CD4-positive, alpha-beta T cell (primary cell): ENCODE results near the gene MXI1. TPM values are rescaled to one million over a fixed set of nuclear protein-coding genes. Genes with fewer than 3 reads are reported as not detected.

ENCODE experiments used
- ATAC-seq: fragments of 200-7000 bp; cut with Tn5 transposase; one replicate; pipeline ENCODE4 v1.10.0; 2022; ENCODE audit warnings: mild to moderate bottlenecking; ENCODE audit not compliant: poor library complexity
- CTCF ChIA-PET: fragments of 350-600 bp; sonication (Branson Sonifier 250); formaldehyde crosslinking; loops from one replicate; lab custom pipeline; 2021; ENCODE audit warnings: antibody characterized with exemption, inconsistent platforms; lab: Charles Lee
- POLR2A ChIA-PET: fragments of 350-600 bp; sonication (Branson Sonifier 250); formaldehyde crosslinking; loops from one replicate; lab custom pipeline; 2021; ENCODE audit warnings: antibody characterized with exemption, inconsistent platforms; lab: Charles Lee
- DNase-seq, 14 experiments: peaks; one replicate each; pipeline ENCODE4 v3.0.0-alpha.2; 2013 to 2020; ENCODE audit warnings: mixed read lengths in 2 of 14
- H3K27ac ChIP-seq, 2 donors: one replicate each; pipeline versions ENCODE4 v1.5.1 to v1.7.0; 2013; ENCODE audit warnings: low read length in 2 of 2, low read depth in 1 of 2, mild to moderate bottlenecking in 1 of 2
- H3K27me3 ChIP-seq, 2 experiments: 1 replicate in 1 of 2; 2 replicates in 1 of 2; pipeline versions ENCODE4 v1.6.1 to v1.7.0; 2013; ENCODE audit warnings: low read length in 2 of 2, control low read depth in 1 of 2, mild to moderate bottlenecking in 1 of 2, moderate library complexity in 1 of 2; ENCODE audit not compliant: insufficient read depth in 2 of 2, control insufficient read depth in 1 of 2
- H3K36me3 ChIP-seq: one replicate; pipeline ENCODE4 v1.6.1; 2013; ENCODE audit warnings: low read length, control low read depth; ENCODE audit not compliant: insufficient read depth
- H3K4me1 ChIP-seq: one replicate; pipeline ENCODE4 v1.6.1; 2013; ENCODE audit warnings: low read length, control low read depth; ENCODE audit not compliant: insufficient read depth
- H3K4me3 ChIP-seq: one replicate; pipeline ENCODE4 v1.5.1; 2013; ENCODE audit warnings: mild to moderate bottlenecking, low read length, moderate library complexity
- H3K9me3 ChIP-seq, 2 experiments: 1 replicate in 1 of 2; 2 replicates in 1 of 2; pipeline versions ENCODE4 v1.6.1 to v1.7.0; 2013; ENCODE audit warnings: low read length in 2 of 2, mild to moderate bottlenecking in 2 of 2, control low read depth in 1 of 2, moderate library complexity in 1 of 2; ENCODE audit not compliant: control insufficient read depth in 1 of 2, insufficient read depth in 1 of 2
- H3K27ac Mint-ChIP-seq: one replicate; pipeline ENCODE4 v1.8.0; 2020; ENCODE audit warnings: mixed read lengths
- H3K27me3 Mint-ChIP-seq: one replicate; pipeline ENCODE4 v1.8.0; 2021; ENCODE audit warnings: mixed read lengths
- H3K36me3 Mint-ChIP-seq: one replicate; pipeline ENCODE4 v1.8.0; 2021; ENCODE audit warnings: low read depth, mixed read lengths
- H3K4me1 Mint-ChIP-seq: one replicate; pipeline ENCODE4 v1.8.0; 2021; ENCODE audit warnings: low read depth, mixed read lengths
- H3K4me3 Mint-ChIP-seq: one replicate; pipeline ENCODE4 v1.8.0; 2020; ENCODE audit warnings: mild to moderate bottlenecking, mixed read lengths
- H3K9me3 Mint-ChIP-seq: one replicate; pipeline ENCODE4 v1.8.0; 2020; ENCODE audit warnings: mixed read lengths
- CTCF ChIP-seq: fragments of 200-600 bp; IDR thresholded peaks from one replicate; pipeline ENCODE4 v1.8.0; 2022; ENCODE audit warnings: antibody characterized with exemption, mild to moderate bottlenecking
- intact Hi-C, 2 experiments: fragments of 100-400 bp; cut with DNase I in 1 of 2; cut with micrococcal nuclease in 1 of 2; formaldehyde crosslinking; loops; one replicate each; pipeline versions ENCODE4 v1.15.1 to v1.9.0; 2023 to 2025; cut with DNase I, micrococcal nuclease
- total RNA-seq, 174 experiments: library from RNA in 2 of 174; stranded (reverse) in 2 of 174; gene quantifications; one replicate each; pipeline ENCODE4 v1.2.3 and lab custom pipeline; 2021 to 2026

MXI1 gene
- total RNA-seq, 2 experiments from 2014 or later = 74.3 to 84.3 TPM

- Mint-ChIP-seq H3K27me3 (peaks cover 5% of the 10 kb centered on the region), H3K4me3 (peak overlapping the region; percentile 98), H3K27ac (peak overlapping the region; percentile 100), H3K9me3 (no peaks in the 10 kb centered on the region), H3K4me1 (peaks cover 51% of the 10 kb centered on the region), H3K36me3 (peaks cover 29% of the 10 kb centered on the region)
- H3K9me3 ChIP-seq = no peaks in the 10 kb centered on the region
- H3K36me3 ChIP-seq = no peaks in the 10 kb centered on the region
- ChIA-PET CTCF (interaction anchor here (0.8 to 8.0 kb wide), 7 partner anchors 15 to 231 kb away, joined by 3 to 118 read pairs (median 8); partner anchors contain the start of gene SMNDC1), POLR2A (interaction anchor here (0.7 to 9.4 kb wide), 26 partner anchors 10 to 709 kb away, joined by 3 to 386 read pairs (median 10); partner anchors contain the start of genes BBIP1, SHOC2 and SMNDC1)
- intact Hi-C loops = loop anchor here (1.0 to 5.0 kb wide), 8 partner anchors 17 to 288 kb away; partner anchors contain the start of genes ADD3 (in 2 of the 2) and DUSP5 (in 1 of the 2)
- H3K27me3 ChIP-seq = no peaks in the 10 kb centered on the region
- no peak for TF ChIP-seq CTCF
- H3K27ac ChIP-seq = peak overlapping the region; percentile 56 to 98
- DNase-seq (peak in 12 of 14 experiments; percentile 60 to 89 (median 78)), ATAC-seq (peak; percentile 36)
- H3K4me1 ChIP-seq = peaks cover 63% of the 10 kb centered on the region
- H3K4me3 ChIP-seq = peak overlapping the region; percentile 94
Observed at GRCh38 chr10:110209454-110209925, 2.1 kb downstream of the MXI1 start.

- Mint-ChIP-seq H3K4me1 (peaks cover 54% of the 10 kb centered on the region), H3K4me3 (peak overlapping the region; percentile 99), H3K9me3 (no peaks in the 10 kb centered on the region), H3K36me3 (peaks cover 29% of the 10 kb centered on the region), H3K27ac (peak overlapping the region; percentile 100), H3K27me3 (peaks cover 5% of the 10 kb centered on the region)
- Histone ChIP-seq H3K4me1 (peaks cover 69% of the 10 kb centered on the region), H3K9me3 (no peaks in the 10 kb centered on the region), H3K27me3 (no peaks in the 10 kb centered on the region), H3K4me3 (peak overlapping the region; percentile 94), H3K36me3 (no peaks in the 10 kb centered on the region), H3K27ac (peak overlapping the region; percentile 85 to 98)
- ChIA-PET POLR2A (interaction anchor here (0.5 to 9.4 kb wide), 39 partner anchors 11 to 709 kb away, joined by 3 to 386 read pairs (median 5); partner anchors contain the start of genes BBIP1, SHOC2 and SMNDC1), CTCF (interaction anchor here (0.8 to 8.0 kb wide), 6 partner anchors 14 to 231 kb away, joined by 3 to 118 read pairs (median 14); no protein-coding TSS in a partner anchor)
- DNase-seq = peak in 8 of 14 experiments; percentile 51 to 80 (median 72)
- TF ChIP-seq CTCF = no peak
- ATAC-seq = peak; percentile 23
- intact Hi-C loops = loop anchor here (1.0 to 10.0 kb wide), 9 partner anchors 16 to 705 kb away; partner anchors contain the start of genes ADD3 (in 2 of the 2), BBIP1 (in 1 of the 2), DUSP5 (in 1 of the 2) and SHOC2 (in 1 of the 2)
Observed at GRCh38 chr10:110209926-110210673, 2.7 kb downstream of the MXI1 start.

GRCh38 chr10:110210674-110211464, 3.5 kb downstream of the MXI1 start:
- H3K9me3 ChIP-seq = no peaks in the 10 kb centered on the region
- H3K36me3 ChIP-seq = no peaks in the 10 kb centered on the region
- peak overlapping the region; percentile 85 to 98 for H3K27ac ChIP-seq
- ChIA-PET CTCF (interaction anchor here (0.8 to 8.0 kb wide), 4 partner anchors 13 to 232 kb away, joined by 3 to 118 read pairs (median 14); no protein-coding TSS in a partner anchor), POLR2A (interaction anchor here (0.5 to 9.4 kb wide), 35 partner anchors 11 to 708 kb away, joined by 3 to 386 read pairs (median 5); partner anchors contain the start of genes BBIP1 and SMNDC1)
- H3K4me3 ChIP-seq = peak overlapping the region; percentile 94
- Mint-ChIP-seq H3K4me1 (peaks cover 58% of the 10 kb centered on the region), H3K27me3 (peaks cover 5% of the 10 kb centered on the region), H3K36me3 (peaks cover 29% of the 10 kb centered on the region), H3K4me3 (peak overlapping the region; percentile 99), H3K9me3 (no peaks in the 10 kb centered on the region), H3K27ac (peak overlapping the region; percentile 100)
- H3K4me1 ChIP-seq = peaks cover 76% of the 10 kb centered on the region
- TF ChIP-seq CTCF = no peak
- no peaks in the 10 kb centered on the region for H3K27me3 ChIP-seq
- intact Hi-C loops = loop anchor here in 1 of 2 experiments (10.0 kb wide), 1 partner anchor 704 kb away; the partner anchor contains the start of genes BBIP1 and SHOC2
- ATAC-seq (peak; percentile 41), DNase-seq (peak; percentile 84 to 96 (median 87))
